ENCODE measurements around the gene CTDSP2.

GRCh38 chr12:57782243-57782607 is 64.3 kb downstream of the CTDSP2 start:
- TF ChIP-seq CTCF (IDR thresholded peaks at IDR 0.05 in 4 of 5, conservative IDR thresholded peaks at IDR 0.05 in 1 of 5): no peak
- no peak for TF ChIP-seq POLR2A (IDR thresholded peaks at IDR 0.05)
